Caki2 (cell line): ENCODE measurements around the gene BMF. TPM values are rescaled to one million over a fixed set of nuclear protein-coding genes. Genes with fewer than 3 reads are reported as not detected.
"Not testable (repeated sequence)": the region's sequence is repeated elsewhere in the genome, so short reads cannot be mapped to it uniquely, and the experiment has no call there.

Source experiments
- DNase-seq: peaks from one replicate; pipeline ENCODE4 v3.0.0-alpha.2; 2015; ENCODE audit warnings: low read depth
- in situ Hi-C: cut with HindIII; loops from 2 replicates; pipeline ENCODE4 v1.10.0; 2016; ENCODE audit warnings: low sequenced_read_pairs, low pct_unique_long_range_greater_than_20kb, mixed read lengths
- total RNA-seq: library from RNA; depleted of rRNA; stranded (reverse); fragments of >200 nt; shearing (Covaris generic); gene quantifications from 2 replicates; pipeline ENCODE4 v1.2.3, GENCODE V29; 2014; ENCODE audit warnings: low replicate concordance

The BMF gene
- total RNA-seq, 1 experiment from 2014 or later = 1.8 TPM

DNA sequence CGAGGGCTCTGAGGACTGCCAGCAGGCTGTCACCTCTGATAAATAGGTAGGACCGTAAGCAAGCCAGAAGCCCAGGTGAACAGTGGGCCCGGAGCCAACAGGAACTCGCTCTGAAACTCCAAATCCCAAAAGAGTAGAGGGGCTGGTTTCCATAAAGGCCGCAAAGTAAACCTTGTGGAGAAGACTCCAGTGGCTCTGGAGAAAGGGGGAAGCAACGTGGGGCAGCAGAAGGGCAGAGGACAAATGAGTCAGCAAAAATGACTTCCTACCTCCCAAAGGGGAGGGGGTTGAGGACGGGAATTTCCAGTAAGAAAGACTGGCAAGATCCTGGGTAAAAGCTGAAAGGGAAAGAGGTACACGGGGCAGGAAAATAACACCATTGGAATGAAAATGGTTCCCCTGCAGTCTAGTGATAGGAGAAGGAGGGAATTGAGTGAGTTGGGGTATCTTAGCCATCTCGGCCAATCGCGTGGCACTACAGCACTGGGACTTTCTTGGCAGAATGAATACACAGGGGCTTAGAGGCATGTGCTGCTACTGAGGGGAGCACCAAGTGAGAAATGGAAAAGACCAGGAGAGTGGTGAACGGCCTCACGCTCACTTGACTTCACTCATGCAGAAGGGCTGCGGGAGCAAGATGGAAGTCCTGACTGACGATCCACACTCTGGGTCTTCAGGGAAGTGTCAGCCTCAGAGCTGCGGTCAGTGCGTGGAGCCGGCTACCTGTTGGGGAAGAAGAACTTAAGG is 33.2 kb downstream of the BMF start:
- in situ Hi-C loops = no loop called here
- no peak for DNase-seq

DNA sequence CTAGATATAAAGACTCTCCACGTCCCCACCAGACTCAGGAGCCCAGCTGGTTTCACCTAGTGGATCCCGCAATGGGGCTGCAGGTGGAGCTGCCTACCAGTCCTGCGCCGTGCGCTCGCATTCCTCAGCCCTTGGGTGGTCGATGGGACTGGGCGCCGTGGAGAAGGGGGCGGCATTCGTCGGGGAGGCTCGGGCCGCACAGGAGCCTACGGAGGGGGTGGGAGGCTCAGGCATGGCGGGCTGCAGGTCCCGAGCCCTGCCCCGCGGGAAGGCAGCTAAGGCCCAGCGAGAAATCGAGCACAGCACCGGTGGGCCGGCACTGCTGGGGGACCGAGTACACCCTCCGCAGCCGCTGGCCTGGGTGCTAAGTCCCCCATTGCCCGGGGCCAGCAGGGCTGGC is 34.0 kb downstream of the BMF start:
- DNase-seq, in situ Hi-C loops: not testable (repeated sequence)

DNA sequence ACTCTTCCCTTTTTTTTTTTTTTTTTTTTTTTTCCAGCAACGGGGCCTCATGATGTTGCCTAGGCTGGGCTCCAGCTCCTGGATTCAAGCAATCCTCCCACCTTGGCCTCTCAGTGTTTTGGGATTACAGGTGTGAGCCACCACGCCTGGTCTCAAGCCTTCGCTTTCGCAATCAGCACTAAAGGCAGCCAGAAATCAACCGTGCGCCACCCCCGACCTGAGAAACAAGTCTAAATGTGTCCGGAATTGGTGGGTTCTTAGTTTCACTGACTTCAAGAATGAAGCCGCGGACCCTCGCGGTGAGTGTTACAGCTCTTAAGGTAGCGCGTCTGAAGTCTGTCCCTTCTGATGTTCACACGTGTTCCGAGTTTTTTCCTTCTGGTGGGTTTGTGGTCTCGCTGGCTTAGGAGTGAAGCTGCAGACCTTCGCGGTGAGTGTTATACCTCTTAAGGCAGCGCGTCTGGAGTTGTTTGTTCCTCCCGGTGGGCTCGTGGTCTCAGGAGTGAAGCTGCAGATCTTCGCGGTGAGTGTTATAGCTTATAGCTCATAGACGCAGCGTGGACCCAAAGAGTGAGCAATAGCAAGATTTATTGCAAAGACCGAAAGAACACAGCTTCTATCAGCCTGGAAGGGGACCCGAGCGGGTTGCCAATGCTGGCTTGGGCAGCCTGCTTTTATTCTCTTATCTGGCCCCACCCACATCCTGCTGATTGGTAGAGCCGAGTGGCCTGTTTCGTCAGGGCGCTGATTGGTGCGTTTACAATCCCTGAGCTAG is 34.8 kb downstream of the BMF start:
- in situ Hi-C loops, DNase-seq: not testable (repeated sequence)

DNA sequence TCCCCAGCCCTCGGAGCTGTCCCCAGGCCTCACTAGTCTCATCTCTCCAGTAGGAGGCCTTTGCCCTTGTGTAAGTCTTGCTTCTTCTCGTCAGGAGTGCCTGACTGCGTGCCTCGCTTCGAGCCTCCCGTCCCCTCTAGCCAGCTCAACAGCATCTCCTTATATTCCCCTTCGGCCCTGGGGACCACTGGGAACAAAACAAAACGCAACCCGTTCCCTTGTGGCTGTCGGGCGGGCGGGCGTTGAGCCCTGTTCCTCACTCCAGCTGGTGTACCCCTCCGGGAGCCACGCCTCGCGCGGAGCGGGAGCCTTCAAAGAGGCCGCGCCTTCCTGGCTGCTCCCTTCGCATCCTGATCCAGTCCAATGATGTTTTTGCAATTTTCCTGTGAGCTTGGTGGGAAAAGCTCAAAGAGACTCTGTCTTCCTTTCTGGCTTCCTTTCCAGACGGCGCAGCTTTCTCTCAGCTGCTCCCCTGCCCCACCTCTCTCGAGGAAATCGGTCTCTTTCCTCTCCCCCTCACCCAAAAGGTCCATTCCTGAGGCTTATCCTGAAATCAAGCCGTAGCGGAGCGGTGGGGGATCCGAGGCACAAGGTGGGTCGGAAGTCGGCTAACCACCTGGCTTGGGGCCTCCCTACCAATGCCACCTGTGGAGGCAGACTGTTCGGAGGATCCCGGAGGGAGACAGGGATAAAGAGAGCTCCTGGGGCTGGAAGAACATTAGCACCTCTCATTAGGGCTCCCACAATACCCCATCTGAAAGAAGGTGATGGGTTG is 36.3 kb downstream of the BMF start:
- DNase-seq = no peak
- in situ Hi-C loops = no loop called here

DNA sequence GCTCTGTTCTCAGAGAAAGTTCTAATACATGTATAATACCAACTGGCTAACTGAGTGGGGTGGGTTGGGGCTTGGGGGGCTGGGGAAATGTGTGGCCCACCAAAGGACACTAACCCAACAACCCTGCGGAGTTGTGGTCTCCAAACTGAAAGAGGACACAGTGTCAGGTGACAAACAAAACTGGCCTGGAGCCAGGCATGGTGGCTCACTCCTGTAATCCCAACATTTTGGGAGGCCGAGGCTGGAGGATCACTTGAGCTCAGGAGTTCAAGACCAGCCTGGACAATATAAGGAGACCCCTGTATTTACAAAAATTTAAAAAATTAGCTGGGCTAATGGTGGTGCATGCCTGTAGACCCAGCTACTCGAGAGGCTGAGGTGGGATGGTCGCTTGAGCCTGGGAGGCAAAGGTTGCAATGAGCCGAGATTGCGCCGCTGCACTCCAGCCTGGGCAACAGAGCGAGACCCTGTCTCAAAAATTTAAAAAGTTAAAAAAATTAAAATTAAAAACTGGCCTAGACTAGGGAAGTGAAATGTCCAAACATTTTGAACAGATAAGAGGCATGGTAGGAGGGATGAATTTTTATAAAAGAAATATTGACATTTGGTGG is 38.0 kb downstream of the BMF start:
- DNase-seq = no peak
- in situ Hi-C loops = no loop called here

DNA sequence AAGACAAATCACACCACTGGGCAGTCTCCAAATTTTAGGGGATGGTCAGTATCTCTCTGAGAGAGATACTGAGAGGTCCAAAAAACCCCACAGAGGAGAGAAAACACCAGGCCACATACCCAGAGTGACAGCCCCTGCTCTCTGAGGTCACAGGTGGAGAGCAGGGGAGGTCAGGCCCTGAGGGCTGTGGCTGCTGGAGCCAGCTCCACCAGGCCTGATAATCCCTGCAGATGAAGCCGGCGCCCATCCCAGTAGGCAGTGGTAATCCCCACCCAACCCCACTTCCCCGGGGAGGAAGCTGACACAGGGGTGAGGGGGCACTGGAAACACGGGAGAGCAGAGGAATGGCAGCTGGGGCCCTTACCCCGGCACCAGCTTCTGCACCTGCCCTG is 38.5 kb downstream of the BMF start:
- in situ Hi-C loops = no loop called here
- DNase-seq = no peak

DNA sequence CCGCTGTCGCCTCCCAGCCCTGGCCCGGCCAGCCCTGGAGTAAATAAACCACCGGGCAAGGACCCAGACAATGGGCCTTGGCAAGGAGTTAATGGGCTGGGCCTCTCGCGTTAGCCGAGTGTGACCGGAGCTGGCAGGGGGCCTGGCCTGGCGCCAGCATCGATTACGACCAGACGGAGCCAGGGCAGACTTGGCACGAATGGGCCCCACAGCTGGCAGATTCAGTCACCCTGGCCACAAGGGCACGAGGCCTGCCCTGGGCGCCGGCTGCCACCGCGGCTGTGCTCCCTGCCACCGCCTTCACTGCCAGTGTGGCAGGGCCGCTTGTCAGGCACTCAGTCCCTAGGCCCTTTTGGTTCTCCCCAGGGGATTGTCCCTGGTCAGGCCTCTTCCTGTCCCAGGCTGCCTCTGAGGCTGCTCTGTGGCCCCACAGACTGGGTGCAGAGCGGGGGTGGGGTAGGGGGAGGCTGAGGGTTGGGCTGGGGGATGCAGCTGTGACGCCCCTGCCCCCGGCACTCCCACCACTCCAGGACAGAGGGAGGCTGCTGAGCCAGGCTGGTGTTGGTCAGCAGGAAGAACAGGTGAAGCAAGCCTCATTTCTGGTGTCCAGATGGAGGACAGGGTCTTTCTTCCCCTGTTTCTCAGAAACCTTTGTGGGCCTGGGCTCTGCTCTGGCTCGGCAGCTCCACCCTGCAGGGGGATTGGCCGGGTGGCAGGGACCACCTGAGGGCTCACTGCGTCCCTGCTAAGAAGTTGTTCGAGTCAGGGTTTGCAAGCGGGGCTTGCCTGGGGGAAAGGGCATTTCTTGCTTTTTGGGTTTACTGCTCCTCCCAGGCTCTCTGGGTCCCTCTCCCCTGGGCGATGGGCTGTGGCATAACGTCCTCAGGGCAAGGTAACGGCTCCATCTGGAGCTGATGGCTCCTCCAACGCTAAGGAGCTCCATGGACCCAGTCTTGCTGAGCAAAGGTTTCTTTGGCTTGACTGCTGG is 39.2 kb downstream of the BMF start:
- peak; percentile 91 for DNase-seq
- in situ Hi-C loops = no loop called here

DNA sequence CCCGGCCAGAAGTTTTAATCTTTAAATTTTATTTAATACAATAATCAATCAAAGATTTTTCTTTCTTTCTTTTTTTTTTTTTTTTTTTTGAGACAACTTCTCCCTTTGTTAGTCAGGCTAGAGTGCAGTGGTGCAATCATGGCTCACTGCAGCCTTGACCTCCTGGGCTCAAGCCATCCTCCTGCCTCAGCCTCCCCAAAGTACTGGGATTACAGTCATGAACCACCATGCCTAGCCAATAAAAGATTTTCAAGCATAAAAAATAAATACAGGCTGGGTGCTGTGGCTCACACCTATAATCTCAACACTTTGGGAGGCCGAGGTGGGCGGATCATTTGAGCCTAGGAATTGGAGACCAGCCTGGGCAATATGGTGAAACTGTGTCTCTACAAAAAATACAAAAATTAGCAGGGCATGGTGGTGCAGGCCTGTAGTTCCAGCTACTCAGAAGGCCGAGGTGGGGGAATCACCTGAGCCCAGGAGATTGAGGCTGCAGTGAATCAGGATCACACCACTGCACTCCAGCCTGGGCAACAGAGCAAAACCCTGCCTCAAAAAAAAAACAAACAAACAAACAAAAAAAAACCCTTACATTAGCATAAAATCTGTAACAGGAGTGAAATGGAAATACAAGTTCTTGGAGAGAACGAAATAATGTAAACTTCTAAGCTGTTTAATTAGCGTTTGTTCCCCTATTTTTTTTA is 40.6 kb downstream of the BMF start:
- in situ Hi-C loops = no loop called here
- no peak for DNase-seq

DNA sequence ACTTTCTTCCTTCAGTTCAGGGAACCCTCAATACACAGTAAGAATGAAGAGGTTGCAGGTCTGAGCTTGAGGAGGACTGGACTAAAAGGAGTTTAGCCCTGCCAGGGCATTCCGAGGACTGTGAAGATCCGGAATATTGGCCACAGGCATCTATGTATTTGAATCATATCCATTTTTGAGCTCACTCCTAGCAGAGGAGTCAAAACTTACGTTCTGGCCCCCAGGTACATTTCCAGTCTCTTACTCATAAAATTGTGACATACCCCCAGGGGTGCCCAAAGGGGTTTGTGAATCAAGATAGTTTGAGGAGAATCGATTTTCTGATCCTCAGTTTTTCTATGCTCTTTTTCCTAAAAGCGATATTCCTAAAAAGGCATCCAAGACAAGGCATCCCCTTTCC is 42.1 kb downstream of the BMF start:
- in situ Hi-C loops = no loop called here
- DNase-seq = no peak

DNA sequence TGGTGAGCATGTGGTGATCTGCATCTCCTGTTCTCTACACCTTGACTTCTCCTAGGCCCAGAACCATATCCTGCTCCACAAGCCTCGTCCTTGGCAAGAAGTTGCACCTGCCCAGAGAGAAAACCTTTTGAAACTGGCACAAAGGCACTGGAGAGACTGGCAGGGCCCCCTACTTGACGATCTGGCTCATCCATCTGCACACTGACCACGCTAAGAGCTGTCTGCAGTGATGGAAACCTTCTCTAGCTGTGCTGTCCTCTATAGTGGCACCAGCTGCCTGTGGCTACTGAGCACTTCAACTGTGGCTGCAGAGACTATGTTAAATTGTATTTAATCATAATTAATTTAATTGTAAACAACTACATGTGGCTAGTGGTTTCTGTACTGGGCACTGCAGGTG is 43.5 kb downstream of the BMF start:
- in situ Hi-C loops = no loop called here

DNA sequence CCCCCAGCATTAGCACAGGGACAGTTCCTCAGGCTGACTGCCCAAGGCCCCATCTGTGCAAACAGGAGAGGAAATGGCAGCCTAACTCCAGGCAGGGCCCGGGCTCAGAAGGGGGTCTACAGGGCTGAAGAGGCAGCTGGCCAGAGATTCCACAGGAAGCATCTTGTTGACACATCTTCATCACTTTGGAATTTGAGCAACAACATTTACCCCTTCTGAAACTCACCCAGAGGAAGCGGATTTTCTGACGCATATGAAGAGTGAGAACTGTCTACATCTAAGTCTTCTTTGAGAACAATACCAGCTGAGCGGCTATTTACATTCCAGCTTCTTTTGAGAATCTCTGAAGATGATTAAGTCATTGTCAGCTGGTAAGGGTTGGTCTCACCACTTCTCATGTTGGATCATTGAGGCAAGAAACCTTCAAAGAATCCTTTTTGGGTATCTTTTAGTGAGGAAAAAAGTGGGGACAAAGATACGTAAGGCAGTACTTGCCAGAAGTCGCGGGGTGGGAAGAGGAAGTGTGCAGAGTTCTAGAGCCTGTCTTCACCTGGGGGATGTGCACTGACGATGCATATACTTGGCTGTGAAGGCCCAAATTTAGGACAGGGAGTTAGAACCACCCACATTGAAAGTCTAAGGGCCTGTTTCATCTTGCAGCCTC is 44.3 kb downstream of the BMF start:
- DNase-seq = no peak
- in situ Hi-C loops = no loop called here

More for the DNA sequence above, 43.5 kb downstream of the BMF start:
- no peak for DNase-seq

DNA sequence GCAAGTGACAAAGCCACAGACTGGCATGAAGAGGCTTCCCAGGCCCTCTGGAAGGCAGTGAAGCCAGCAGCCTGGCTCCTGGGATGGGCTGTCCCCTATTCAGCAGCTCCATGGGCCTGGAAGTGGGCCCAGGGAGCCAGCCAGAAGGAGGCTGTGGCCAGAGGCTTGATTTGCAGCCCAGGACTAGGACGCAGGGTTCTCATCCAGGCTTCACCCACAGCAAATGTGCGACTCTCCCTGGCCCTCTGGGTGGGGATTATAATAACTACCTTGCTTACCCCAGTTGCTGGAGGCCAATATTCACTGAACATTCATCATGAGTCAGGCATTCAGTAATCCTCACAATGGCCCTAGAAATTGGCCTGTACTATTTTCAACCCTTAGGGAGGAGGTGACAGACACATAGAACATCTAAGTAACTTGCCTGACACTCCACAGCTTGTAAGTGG is 45.1 kb downstream of the BMF start:
- DNase-seq = peak; percentile 69
- in situ Hi-C loops = no loop called here

DNA sequence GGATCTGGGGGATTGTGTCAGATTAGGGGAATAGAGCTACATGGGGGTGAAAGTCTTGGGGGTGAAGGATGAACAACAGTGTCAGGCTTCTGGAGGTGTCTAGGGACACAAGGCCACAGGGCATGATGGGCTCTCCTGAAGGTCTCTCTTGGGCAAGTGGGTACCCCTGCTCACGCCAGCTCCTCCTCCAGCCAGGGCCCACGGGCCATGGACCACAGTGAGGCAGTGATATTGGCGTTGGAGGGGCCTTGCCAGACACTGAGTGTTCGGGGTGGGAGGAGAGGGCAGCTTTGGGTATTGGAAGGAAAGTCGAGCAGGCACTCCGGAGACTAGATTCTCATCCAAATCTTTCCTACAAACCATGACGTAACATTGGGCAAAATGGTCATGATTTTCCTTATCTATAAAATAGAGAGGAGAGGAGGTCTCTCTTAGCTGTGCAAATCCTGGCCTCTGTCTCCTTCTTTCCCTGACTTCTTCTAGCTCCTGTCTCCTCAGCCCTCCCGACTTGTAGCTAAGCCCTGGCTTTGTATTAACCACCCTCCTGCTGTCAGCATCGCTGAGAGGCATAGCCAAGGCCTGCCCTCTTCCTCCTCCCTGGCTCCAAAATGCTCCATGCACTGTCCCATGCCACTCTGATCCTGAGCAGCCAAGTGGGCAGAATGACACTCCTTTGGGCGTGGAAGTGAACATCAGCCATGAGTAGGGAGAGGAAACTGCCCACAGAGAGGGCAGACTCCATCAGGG is 45.7 kb downstream of the BMF start:
- no peak for DNase-seq

DNA sequence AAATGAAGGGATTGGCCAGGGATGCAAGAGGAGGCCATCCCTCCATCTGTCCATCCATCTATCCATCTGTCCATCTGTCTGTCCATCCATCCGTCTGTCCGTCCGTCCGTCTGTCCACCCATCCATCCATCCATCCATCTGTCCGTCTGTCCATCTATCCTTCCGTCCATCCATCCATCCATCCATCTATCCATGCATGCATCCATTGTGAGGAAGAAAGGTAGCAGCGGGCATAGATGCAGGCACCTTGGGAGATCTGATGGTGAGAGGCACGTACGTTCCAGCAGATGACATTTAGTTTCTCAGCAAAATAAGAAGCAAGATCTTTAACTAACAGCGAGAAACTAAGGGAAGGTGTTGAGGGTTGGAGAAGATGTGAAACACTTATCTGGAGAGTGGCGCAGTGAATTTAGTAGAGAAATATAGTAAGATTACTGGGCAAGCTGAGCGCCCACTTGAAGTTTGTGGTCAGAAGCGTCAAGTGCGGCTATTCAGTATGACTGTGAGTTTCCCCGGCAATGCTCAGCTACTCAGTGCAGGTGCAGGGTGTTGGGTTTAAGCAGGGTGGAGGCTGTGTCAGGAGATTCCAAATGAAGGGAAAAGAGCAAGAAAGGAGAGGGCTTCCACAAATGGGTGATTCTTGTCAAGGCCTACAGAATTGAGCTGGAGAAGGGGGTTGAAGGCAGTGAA is 47.3 kb downstream of the BMF start:
- in situ Hi-C loops = no loop called here

More for the DNA sequence above, 45.7 kb downstream of the BMF start:
- in situ Hi-C loops = no loop called here

DNA sequence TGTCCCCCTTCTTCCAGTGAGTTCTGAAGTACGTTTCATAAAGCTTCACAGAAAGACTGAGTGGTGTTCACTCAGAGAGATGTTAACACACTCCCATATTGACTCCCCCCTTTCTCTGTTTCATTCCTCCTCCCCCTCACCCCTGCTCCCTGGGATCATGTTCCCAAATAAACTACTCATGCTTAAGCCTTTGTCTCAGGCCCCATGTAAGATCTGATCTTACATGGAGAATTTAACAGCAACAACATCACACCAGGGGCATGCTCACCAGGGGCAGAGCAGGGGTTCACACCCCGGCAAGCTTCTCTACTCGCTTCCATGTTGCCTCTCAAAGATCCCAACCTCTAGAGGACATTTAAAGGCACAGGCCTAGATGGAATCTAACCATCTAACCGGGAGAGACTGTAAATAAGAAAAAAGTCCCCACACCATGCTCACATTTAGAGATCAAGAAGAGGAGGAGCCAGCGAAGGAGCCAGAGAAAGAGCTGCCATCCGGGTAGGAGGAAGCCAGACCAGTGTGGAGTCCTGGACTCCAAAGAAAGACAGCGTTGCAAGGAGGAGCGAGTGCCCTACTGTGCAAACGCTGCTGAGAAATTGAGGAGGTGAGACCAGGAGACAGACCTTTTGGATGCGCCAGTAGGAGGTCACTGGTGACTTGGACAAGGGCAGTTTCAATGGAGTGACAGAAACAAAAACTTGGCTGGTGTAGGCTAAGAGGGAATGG is 48.3 kb downstream of the BMF start:
- DNase-seq = no peak
- in situ Hi-C loops = no loop called here

More for the DNA sequence above, 47.3 kb downstream of the BMF start:
- no peak for DNase-seq
